Measurements from ENCODE around the gene RDX.
A peak's percentile ranks its signal among the peaks of the same experiment; 100 is the strongest.
"Not testable (repeated sequence)": the region's sequence is repeated elsewhere in the genome, so short reads cannot be mapped to it uniquely, and the experiment has no call there.

Gene RDX

GRCh38 chr11:110296226-110297075 lies at the start of gene RDX:
TSS of gene RDX (minus strand) at chr11:110296614. CDS start at chr11:110279692, 16,922 bp downstream.
- DNase-seq = peak; percentile 70

- DNase-seq = no peak
Observed at GRCh38 chr11:110345743-110346142, 49.3 kb upstream of the RDX start.

GRCh38 chr11:110340436-110340835 lies 44.0 kb upstream of the RDX start:
- no peak for DNase-seq

- DNase-seq = no peak
Observed at GRCh38 chr11:110339456-110340250, 43.2 kb upstream of the RDX start.

GRCh38 chr11:110338684-110339083 lies 42.3 kb upstream of the RDX start:
- no peak for DNase-seq

GRCh38 chr11:110337570-110338193 lies 41.3 kb upstream of the RDX start:
- DNase-seq = no peak

- no peak for DNase-seq
Observed at GRCh38 chr11:110336054-110336453, 39.6 kb upstream of the RDX start.

- no peak for DNase-seq
Observed at GRCh38 chr11:110335358-110335757, 38.9 kb upstream of the RDX start.

- no peak for DNase-seq
Observed at GRCh38 chr11:110331626-110332025, 35.2 kb upstream of the RDX start.

- DNase-seq = no peak
Observed at GRCh38 chr11:110329445-110329844, 33.0 kb upstream of the RDX start.

- no peak for DNase-seq
Observed at GRCh38 chr11:110327508-110327907, 31.1 kb upstream of the RDX start.

GRCh38 chr11:110323786-110324185 lies 27.4 kb upstream of the RDX start:
- no peak for DNase-seq

- DNase-seq = no peak
Observed at GRCh38 chr11:110319501-110319900, 23.1 kb upstream of the RDX start.

GRCh38 chr11:110318638-110319404 lies 22.4 kb upstream of the RDX start:
- DNase-seq = no peak

- no peak for DNase-seq
Observed at GRCh38 chr11:110317516-110317932, 21.1 kb upstream of the RDX start.

GRCh38 chr11:110314366-110315095 lies 18.1 kb upstream of the RDX start:
- no peak for DNase-seq

- no peak for DNase-seq
Observed at GRCh38 chr11:110312670-110313069, 16.3 kb upstream of the RDX start.

- DNase-seq = no peak
Observed at GRCh38 chr11:110311783-110312579, 15.6 kb upstream of the RDX start.

- DNase-seq = no peak
Observed at GRCh38 chr11:110308071-110308470, 11.7 kb upstream of the RDX start.

GRCh38 chr11:110306019-110306388 lies 9.6 kb upstream of the RDX start:
- not testable (repeated sequence) for DNase-seq

Measured in CD4-positive, alpha-beta T cell treated with Interleukin-17A for 4 hours (primary cell).